Heart left ventricle (tissue), 16 donors: ENCODE measurements around the gene TRPV6. TPM values are rescaled to one million over a fixed set of nuclear protein-coding genes. Genes with fewer than 3 reads are reported as not detected.

Experiments used
- ATAC-seq, 4 donors: fragments of 200-7000 bp; cut with Tn5 transposase; one replicate each; pipeline ENCODE4 v1.9.1; 2020 to 2022; ENCODE audit warnings: moderate library complexity in 4 of 4, mild to moderate bottlenecking in 3 of 4, moderate number of reproducible peaks in 1 of 4
- DNase-seq, 5 donors: peaks; one replicate each; pipeline ENCODE4 v3.0.0-alpha.2; 2020
- H3K27ac ChIP-seq, 12 donors: fragments of 200-600 bp; sonication (generic) in 4 of 12; one replicate each; pipeline versions ENCODE4 v1.5.0 to v1.8.0; 2016 to 2022; ENCODE audit warnings: mild to moderate bottlenecking in 2 of 12
- H3K27me3 ChIP-seq, 9 donors: fragments of 200-600 bp; sonication (generic) in 2 of 9; one replicate each; pipeline versions ENCODE4 v1.5.1 to v1.8.0; 2016 to 2022; ENCODE audit warnings: mild to moderate bottlenecking in 3 of 9
- H3K36me3 ChIP-seq, 9 donors: fragments of 200-600 bp; sonication (generic) in 2 of 9; one replicate each; pipeline versions ENCODE4 v1.5.0 to v1.8.0; 2018 to 2022; ENCODE audit warnings: mild to moderate bottlenecking in 2 of 9
- H3K4me1 ChIP-seq, 12 donors: fragments of 200-600 bp; sonication (generic) in 4 of 12; one replicate each; pipeline versions ENCODE4 v1.5.0 to v1.8.0; 2016 to 2022; ENCODE audit warnings: mild to moderate bottlenecking in 3 of 12
- H3K4me3 ChIP-seq, 12 donors: fragments of 200-600 bp; sonication (generic) in 4 of 12; one replicate each; pipeline versions ENCODE4 v1.5.0 to v1.8.0; 2017 to 2022; ENCODE audit warnings: mild to moderate bottlenecking in 9 of 12, moderate library complexity in 4 of 12
- H3K9me3 ChIP-seq, 12 donors: fragments of 200-600 bp; sonication (generic) in 4 of 12; one replicate each; pipeline versions ENCODE4 v1.5.0 to v1.8.0; 2016 to 2022; ENCODE audit warnings: mild to moderate bottlenecking in 1 of 12
- CTCF ChIP-seq, 12 donors: fragments of 200-600 bp; sonication (generic) in 4 of 12; IDR thresholded peaks; one replicate each; pipeline versions ENCODE4 v1.5.0 to v1.8.0; 2018 to 2022; ENCODE audit warnings: antibody characterized with exemption in 12 of 12, mild to moderate bottlenecking in 5 of 12
- POLR2A ChIP-seq, 2 donors: fragments of 450-650 bp; IDR thresholded peaks; one replicate each; pipeline ENCODE4 v1.6.1; 2017; ENCODE audit warnings: antibody characterized with exemption in 2 of 2, mild to moderate bottlenecking in 2 of 2, moderate library complexity in 2 of 2
- WGBS, 4 donors: extraction: QIAGEN DNeasy Blood & Tissue Kit in 2 of 4; methylation state at CpG; one replicate each; pipeline versions ENCODE4 v1.1.5 to v1.1.7; 2013 to 2018; 5-methylcytosine and 5-hydroxymethylcytosine counted together
- intact Hi-C, 10 donors: fragments of 100-400 bp; cut with DNase I; formaldehyde crosslinking; loops; one replicate each; pipeline versions ENCODE4 v1.11.1 to v1.14.2; 2022
- polyA plus RNA-seq, 2 donors: library from polyadenylated mRNA; stranded (reverse); fragments of 200-250 nt; gene quantifications; one replicate each; pipeline ENCODE4 v1.2.3, GENCODE V29; 2013
- total RNA-seq, 9 donors: library from RNA; depleted of rRNA in 2 of 9; stranded (reverse); fragments of >200 nt in 2 of 9; fragmentation: NEBNext Ultra II Directional in 3 of 9; extraction: Animal tissue kit (Norgen Biotek cat#: 25700) in 3 of 9; gene quantifications; one replicate each; pipeline versions ENCODE4 v1.1.0 to v1.2.4, GENCODE V29; 2016 to 2023
- donor health status: ischemic (EF 13 %, LVEDD 7.1; RV severe dilation, severe dysfunction).
- donor health status: healthy with polysubstance abuse.
- donor health status: DM: no; HTN: yes; CAD: no.
- donor health status: DM: no; HTN: no; CAD: no.
- donor health status: ischemic (EF 25% LVEDD 6.9; RV normal size, moderate dysfunction).
- donor health status: ischemic (EF 25% LVEDD 5.7; RV mildly dilated, moderate dysfunction).
- donor health status: healthy.
- donor health status: DM: yes; HTN: yes; CAD: no.
- donor health status: ischemic (EF 35%, LVEDD 5.7; RV mildly dilated, moderate dysfunction).
- donor health status: nonischemic (EF 11% LVEDD 7.7; RV severe dilation, severe dysfunction).
- donor health status: DM: yes; HTN: yes; CAD: no.
- donor health status: PGD.
- donor health status: ischemic (EF 29% LVEDD 5.4; RV normal size, mild dysfunction).
- donor health status: nonischemic (EF 23%, LVEDD 6.1; RV moderate dilation, normal function).

Gene TRPV6
- total and polyA plus RNA-seq, 11 donors, result 0.68 TPM; not detected in 10

GRCh38 chr7:142842251-142842766 lies 43.2 kb downstream of the TRPV6 start:
- DNase-seq, result no peak
- H3K4me3 ChIP-seq, result no peak overlapping the region
- no peaks in the 10 kb centered on the region for H3K36me3 ChIP-seq
- intact Hi-C loops, result no loop called here
- 53 to 64% (median 58%) methylated on average over 1 of the region's 1 CpG for WGBS, 4 donors
- no peaks in the 10 kb centered on the region for H3K4me1 ChIP-seq
- H3K27ac ChIP-seq, result no peak overlapping the region
- no peak for ATAC-seq
- H3K9me3 ChIP-seq, result no peaks in the 10 kb centered on the region
- no peaks in the 10 kb centered on the region for H3K27me3 ChIP-seq
- TF ChIP-seq POLR2A (IDR thresholded peaks at IDR 0.05) (no peak), CTCF (IDR thresholded peaks at IDR 0.05) (no peak)

DNA sequence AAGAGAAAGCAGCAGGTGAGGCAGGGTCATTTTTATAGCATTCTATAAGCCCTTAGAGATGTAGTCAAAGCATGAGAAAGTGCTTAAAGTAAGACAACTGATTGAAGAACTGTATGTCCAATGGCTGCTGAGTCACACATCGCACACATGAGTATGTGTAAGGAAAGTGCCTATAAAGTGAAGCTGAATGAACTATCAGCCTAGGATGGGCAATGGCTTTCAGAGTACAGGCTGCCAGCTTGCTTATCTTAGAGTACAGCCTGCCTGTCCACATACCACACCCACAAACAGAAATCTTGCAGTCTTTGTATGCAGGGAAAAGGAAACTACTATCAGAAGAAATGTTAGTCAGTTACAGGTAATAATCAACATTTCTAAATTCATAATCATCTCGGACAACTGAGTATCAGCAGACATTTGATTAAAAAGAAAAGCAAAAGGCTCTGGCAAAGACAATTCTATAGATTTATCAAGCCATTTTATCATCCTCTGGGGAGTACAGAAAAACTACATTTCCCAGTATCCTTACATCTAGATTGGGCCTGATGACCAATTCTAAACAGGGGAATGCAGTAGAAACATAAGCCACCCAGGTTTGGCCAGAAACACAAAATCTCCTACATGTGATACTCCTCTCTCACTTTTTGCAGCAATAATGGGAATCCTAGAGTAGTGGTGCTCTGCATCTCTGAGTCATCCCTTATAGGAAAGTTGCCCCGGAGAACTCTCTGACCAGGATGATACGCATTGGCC lies 46.9 kb downstream of the TRPV6 start:
- H3K27me3 ChIP-seq, result no peaks in the 10 kb centered on the region
- ATAC-seq (no peak), DNase-seq (no peak)
- no peaks in the 10 kb centered on the region for H3K36me3 ChIP-seq
- intact Hi-C loops, result no loop called here
- no peaks in the 10 kb centered on the region for H3K4me1 ChIP-seq
- WGBS, 4 donors, result 65 to 67% (median 67%) methylated on average over 4 of the region's 4 CpGs
- no peak overlapping the region for H3K27ac ChIP-seq
- no peaks in the 10 kb centered on the region for H3K9me3 ChIP-seq
- TF ChIP-seq CTCF (IDR thresholded peaks at IDR 0.05), result no peak
- TF ChIP-seq POLR2A (IDR thresholded peaks at IDR 0.05), result no peak
- H3K4me3 ChIP-seq, result no peak overlapping the region

- intact Hi-C loops, result no loop called here
- no peak for ATAC-seq
- Histone ChIP-seq H3K27me3 (no peaks in the 10 kb centered on the region), H3K9me3 (no peaks in the 10 kb centered on the region), H3K27ac (no peak overlapping the region), H3K36me3 (no peaks in the 10 kb centered on the region), H3K4me1 (no peaks in the 10 kb centered on the region), H3K4me3 (no peak overlapping the region)
- DNase-seq, result no peak
- TF ChIP-seq POLR2A (IDR thresholded peaks at IDR 0.05) (no peak), CTCF (IDR thresholded peaks at IDR 0.05) (no peak)
- 80 to 83% (median 82%) methylated on average over 3 of the region's 3 CpGs for WGBS, 4 donors
Measured at GRCh38 chr7:142836426-142836825, 49.1 kb downstream of the TRPV6 start.

- intact Hi-C loops, result no loop called here
- H3K27me3 ChIP-seq, result peaks cover 0 to 4% (median 0%) of the 10 kb centered on the region in 9 donors
- H3K27ac ChIP-seq, result no peak overlapping the region
- DNase-seq (no peak), ATAC-seq (no peak)
- H3K36me3 ChIP-seq, result no peaks in the 10 kb centered on the region
- H3K9me3 ChIP-seq, result no peaks in the 10 kb centered on the region
- TF ChIP-seq CTCF (IDR thresholded peaks at IDR 0.05) (no peak), POLR2A (IDR thresholded peaks at IDR 0.05) (no peak)
- 10 to 18% (median 15%) methylated on average over 3 of the region's 3 CpGs for WGBS, 4 donors
- no peaks in the 10 kb centered on the region for H3K4me1 ChIP-seq
- no peak overlapping the region for H3K4me3 ChIP-seq
Measured at GRCh38 chr7:142835487-142835886, 50.1 kb downstream of the TRPV6 start.
